H1 (cell line): Measurements from ENCODE around the gene ZC3HAV1.

Source experiments
- CTCF ChIP-seq, 3 experiments: IDR thresholded peaks; 1 replicate in 2 of 3; 2 replicates in 1 of 3; pipeline versions ENCODE4 v1.5.1 to v1.6.1; 2011; ENCODE audit warnings: low read length in 3 of 3, mild to moderate bottlenecking in 3 of 3, inconsistent platforms in 2 of 3, low read depth in 1 of 3, moderate library complexity in 1 of 3; ENCODE audit not compliant: insufficient read depth in 1 of 3; ENCODE audit errors: control extremely low read depth in 1 of 3
- EZH2 ChIP-seq: fragments of 200-600 bp; sonication (generic); IDR thresholded peaks from 2 replicates; pipeline ENCODE4 v1.7.1; 2012; ENCODE audit warnings: low read depth, mild to moderate bottlenecking, moderate library complexity, low read length, inconsistent platforms; ENCODE audit not compliant: severe bottlenecking
- SIN3A ChIP-seq, 2 experiments: IDR thresholded peaks in 1 of 2; conservative IDR thresholded peaks in 1 of 2; 2 replicates each; pipeline ENCODE4 v1.6.1; 2011 to 2012; ENCODE audit warnings: low read length in 2 of 2, improper control_type of control experiment in 1 of 2, low read depth in 1 of 2, mild to moderate bottlenecking in 1 of 2
- TEAD4 ChIP-seq: IDR thresholded peaks from 2 replicates; pipeline ENCODE4 v1.6.1; 2012; ENCODE audit warnings: low read depth, low read length, inconsistent platforms, mixed read lengths
- YY1 ChIP-seq: IDR thresholded peaks from 2 replicates; pipeline ENCODE4 v1.6.1; 2011; ENCODE audit warnings: low read depth, mild to moderate bottlenecking, low read length

DNA sequence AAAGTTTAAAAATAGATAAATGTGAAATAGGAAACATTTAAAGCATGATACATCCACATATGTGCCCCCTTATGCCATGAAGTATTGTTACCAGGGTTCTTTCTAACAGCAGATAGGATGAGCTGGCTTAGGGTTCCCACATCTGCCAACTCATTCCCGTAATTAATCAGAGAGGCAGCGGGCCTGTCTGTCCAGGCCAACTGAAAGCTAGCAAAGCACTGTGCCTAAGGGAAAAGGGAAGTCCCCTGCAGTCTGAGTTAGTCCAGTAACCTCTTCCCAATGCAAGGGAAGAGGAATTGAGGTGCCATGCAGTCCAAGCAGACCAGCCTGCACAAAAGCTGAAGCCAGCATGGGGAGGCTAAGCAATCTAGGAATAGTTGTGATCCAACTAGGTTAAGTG, 55.4 kb downstream of the ZC3HAV1 start:
- no peak for TF ChIP-seq CTCF (IDR thresholded peaks at IDR 0.05; ENCODE audit: control extremely low read depth in 1 of 3, insufficient read depth in 1 of 3, low read depth in 1 of 3, low read length in 3 of 3)
- no peak for TF ChIP-seq YY1
- TF ChIP-seq SIN3A (conservative IDR thresholded peaks at IDR 0.05 in 1 of 2, IDR thresholded peaks at IDR 0.05 in 1 of 2; ENCODE audit: low read depth in 1 of 2, low read length in 2 of 2): no peak
- TF ChIP-seq EZH2: no peak
- no peak for TF ChIP-seq TEAD4
